Stimulated activated CD8-positive, alpha-beta memory T cell treated with anti-CD3 and anti-CD28 coated beads, Interleukin-4, amount 100 ng/mL, for 48 hours (primary cell): Measurements from ENCODE around the gene FAM53A.
A peak's percentile ranks its signal among the peaks of the same experiment; 100 is the strongest.

Experiments
- DNase-seq: peaks from one replicate; pipeline ENCODE4 v3.0.0-alpha.2; 2020

The FAM53A gene

GRCh38 chr4:1683736-1684505 lies at the start of gene FAM53A:
TSS of gene FAM53A (minus strand) at chr4:1684313. CDS start at chr4:1668741, 15,572 bp downstream.
- peak; percentile 51 for DNase-seq

GRCh38 chr4:1732911-1733310 lies 48.8 kb upstream of the FAM53A start:
- DNase-seq = no peak

- no peak for DNase-seq
Measured at GRCh38 chr4:1731180-1731579, 47.1 kb upstream of the FAM53A start.

- no peak for DNase-seq
Measured at GRCh38 chr4:1730532-1731135, 46.5 kb upstream of the FAM53A start.

GRCh38 chr4:1728061-1728980 lies 44.2 kb upstream of the FAM53A start:
- no peak for DNase-seq

GRCh38 chr4:1727117-1728031 lies 43.3 kb upstream of the FAM53A start:
- no peak for DNase-seq

GRCh38 chr4:1726146-1726934 lies 42.2 kb upstream of the FAM53A start:
- peak; percentile 96 for DNase-seq

- DNase-seq = no peak
Measured at GRCh38 chr4:1725521-1725920, 41.4 kb upstream of the FAM53A start.

GRCh38 chr4:1723131-1723801 lies 39.2 kb upstream of the FAM53A start:
- DNase-seq = peak; percentile 68

- no peak for DNase-seq
Measured at GRCh38 chr4:1722551-1723118, 38.5 kb upstream of the FAM53A start.

- peak; percentile 62 for DNase-seq
Measured at GRCh38 chr4:1721666-1722550, 37.8 kb upstream of the FAM53A start.

- DNase-seq = peak; percentile 94
Measured at GRCh38 chr4:1721003-1721665, 37.0 kb upstream of the FAM53A start, which contains the start of the genes TACC3 and TMEM129. TSS of gene TACC3 (plus strand) at chr4:1721521. CDS start at chr4:1723422, 1,901 bp downstream. TSS of gene TMEM129 (minus strand) at chr4:1721323. CDS start at chr4:1720837, 486 bp downstream.

- peak; percentile 68 for DNase-seq
Measured at GRCh38 chr4:1720163-1720983, 36.3 kb upstream of the FAM53A start.

- DNase-seq = no peak
Measured at GRCh38 chr4:1718095-1718850, 34.2 kb upstream of the FAM53A start.

- DNase-seq = no peak
Measured at GRCh38 chr4:1717129-1718094, 33.3 kb upstream of the FAM53A start.
